GM19438 (cell line): ENCODE measurements around the gene RNF215.

Source experiments
- ATAC-seq: cut with Tn5 transposase; IDR thresholded peaks from one replicate; pipeline ENCODE4 v1.9.1; 2021; ENCODE audit warnings: low read depth; ENCODE audit not compliant: unreplicated experiment

RNF215 gene

GRCh38 chr22:30334646-30335045 is 52.6 kb downstream of the RNF215 start:
- no peak for ATAC-seq

GRCh38 chr22:30333707-30334087 is 53.5 kb downstream of the RNF215 start:
- ATAC-seq: no peak

- no peak for ATAC-seq
These were observed 54.1 kb downstream of the RNF215 start for GRCh38 chr22:30332994-30333706.

DNA sequence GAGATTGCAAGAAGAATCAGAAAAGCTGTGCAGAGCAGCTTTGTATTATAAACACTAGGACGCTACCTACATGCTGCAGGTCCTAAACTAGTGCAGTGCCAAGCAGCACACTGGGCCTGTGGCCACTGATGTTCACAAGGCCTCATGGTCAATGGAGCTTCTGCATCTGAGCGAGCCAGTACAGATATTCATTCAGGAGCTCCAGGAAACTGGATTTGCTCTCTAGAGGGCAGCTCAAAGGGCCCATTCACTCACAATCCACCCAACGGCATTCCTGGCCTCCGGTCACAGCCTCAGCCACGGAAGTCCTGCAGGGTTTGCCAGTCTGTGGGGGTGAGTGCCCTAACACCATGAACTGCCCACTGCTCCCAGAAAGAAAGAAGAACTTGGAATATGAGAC is 54.7 kb downstream of the RNF215 start:
- ATAC-seq: no peak
